Activated T-cell treated with anti-CD3 and anti-CD28 coated beads, Interleukin-2, amount 50 U/mL, for 24 hours (primary cell): Measurements from ENCODE around the gene HMGA1.

Source experiments
- DNase-seq: peaks from one replicate; pipeline ENCODE4 v3.0.0-alpha.2; 2020
- H3K27ac Mint-ChIP-seq: 2 replicates; pipeline ENCODE4 v1.8.0; 2020; ENCODE audit warnings: mild to moderate bottlenecking, mixed read lengths
- H3K27me3 Mint-ChIP-seq: 2 replicates; pipeline ENCODE4 v1.8.0; 2020; ENCODE audit warnings: mixed read lengths
- H3K36me3 Mint-ChIP-seq: 2 replicates; pipeline ENCODE4 v1.8.0; 2020; ENCODE audit warnings: low read depth, mixed read lengths
- H3K4me1 Mint-ChIP-seq: 2 replicates; pipeline ENCODE4 v1.8.0; 2020; ENCODE audit warnings: low read depth, mixed read lengths
- H3K4me3 Mint-ChIP-seq: 2 replicates; pipeline ENCODE4 v1.8.0; 2020; ENCODE audit warnings: mild to moderate bottlenecking, moderate library complexity, mixed read lengths
- H3K9me3 Mint-ChIP-seq: 2 replicates; pipeline ENCODE4 v1.8.0; 2020; ENCODE audit warnings: mixed read lengths

The HMGA1 gene

DNA sequence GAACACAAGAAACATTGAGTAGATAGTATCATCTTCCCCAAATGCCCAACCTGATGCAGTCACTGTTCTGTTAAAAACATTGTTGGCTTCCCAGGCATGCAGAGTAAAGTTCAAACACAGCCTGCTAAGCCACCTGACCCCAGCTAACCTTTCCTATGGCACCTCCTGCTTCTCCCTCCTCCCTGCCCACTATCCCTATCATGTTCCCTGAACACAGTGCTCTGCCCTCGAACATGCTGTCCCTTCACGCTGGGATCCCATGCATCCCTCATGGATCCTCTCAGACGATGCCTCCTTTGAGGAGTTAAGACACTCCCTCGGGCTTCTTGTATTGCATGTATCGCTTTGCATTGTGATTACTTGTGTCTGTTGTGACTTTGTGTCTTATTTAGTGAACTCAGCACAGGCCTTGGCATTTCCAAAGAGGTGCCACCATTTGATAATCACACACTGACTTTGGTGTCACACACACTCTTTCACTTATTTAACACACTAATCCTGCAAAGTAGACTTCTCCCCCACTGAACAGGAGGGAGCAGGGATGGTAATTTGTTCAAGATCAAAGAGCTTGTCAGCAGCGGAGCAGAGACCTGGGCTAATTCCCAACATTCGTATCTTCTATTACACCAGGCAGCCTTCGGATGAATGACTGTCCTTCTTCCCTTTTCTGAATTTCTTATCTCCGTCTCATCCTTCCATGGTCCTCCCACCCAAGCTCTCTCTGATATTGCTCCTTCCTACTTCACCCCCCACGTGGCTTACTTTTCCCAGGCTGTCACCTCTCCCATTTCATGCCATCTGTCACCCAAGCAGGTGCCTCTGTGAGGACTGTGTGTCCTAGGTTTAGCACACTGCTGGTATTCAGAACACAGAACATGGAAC, 40.4 kb downstream of the HMGA1 start:
- no peak overlapping the region for H3K27ac Mint-ChIP-seq
- H3K4me3 Mint-ChIP-seq: no peak overlapping the region
- H3K27me3 Mint-ChIP-seq: no peaks in the 10 kb centered on the region
- DNase-seq: no peak
- peaks cover 33% of the 10 kb centered on the region for H3K36me3 Mint-ChIP-seq
- no peaks in the 10 kb centered on the region for H3K9me3 Mint-ChIP-seq
- H3K4me1 Mint-ChIP-seq: peaks cover 9% of the 10 kb centered on the region

DNA sequence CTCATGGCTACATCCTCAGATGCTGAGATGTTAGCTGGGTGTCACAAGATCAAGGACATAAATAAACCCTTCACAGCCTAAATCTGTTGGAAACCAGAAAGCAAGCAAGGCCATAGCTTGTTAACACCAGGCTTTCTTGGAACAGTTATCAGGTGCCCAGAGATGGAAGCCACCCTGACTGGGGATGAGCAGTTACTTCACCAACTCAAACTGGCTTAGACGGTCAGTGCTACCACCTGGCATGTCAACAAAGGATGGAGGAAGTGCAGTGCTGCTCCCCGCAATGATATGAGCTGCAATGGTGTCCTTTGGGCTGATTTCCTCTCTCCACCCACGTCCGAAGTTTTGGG, 41.1 kb downstream of the HMGA1 start:
- Mint-ChIP-seq H3K9me3 (no peaks in the 10 kb centered on the region), H3K36me3 (peaks cover 39% of the 10 kb centered on the region), H3K4me1 (peaks cover 9% of the 10 kb centered on the region), H3K4me3 (no peak overlapping the region), H3K27ac (no peak overlapping the region), H3K27me3 (no peaks in the 10 kb centered on the region)
- DNase-seq: no peak

DNA sequence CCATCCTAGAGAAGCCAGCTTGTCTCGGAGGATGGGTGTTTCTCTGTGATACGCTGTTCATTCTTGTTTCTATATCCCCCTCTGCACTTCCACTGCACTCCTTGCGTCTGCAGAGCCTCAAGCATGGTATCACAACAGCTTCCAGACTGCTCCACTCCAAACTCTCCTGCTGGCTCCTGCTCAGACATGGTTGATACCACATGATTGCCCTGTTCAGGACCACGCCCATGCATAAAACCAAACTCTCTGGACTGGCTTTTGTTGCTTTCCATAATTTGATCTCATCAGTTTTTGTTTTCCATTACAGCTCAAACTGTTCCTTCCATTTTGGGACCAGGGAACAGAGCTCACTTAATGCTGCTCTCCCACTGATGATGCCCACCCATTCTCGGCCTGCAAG, 42.2 kb downstream of the HMGA1 start:
- H3K36me3 Mint-ChIP-seq: peaks cover 47% of the 10 kb centered on the region
- no peaks in the 10 kb centered on the region for H3K27me3 Mint-ChIP-seq
- H3K4me1 Mint-ChIP-seq: peaks cover 9% of the 10 kb centered on the region
- no peak overlapping the region for H3K4me3 Mint-ChIP-seq
- no peak for DNase-seq
- no peaks in the 10 kb centered on the region for H3K9me3 Mint-ChIP-seq
- H3K27ac Mint-ChIP-seq: no peak overlapping the region

DNA sequence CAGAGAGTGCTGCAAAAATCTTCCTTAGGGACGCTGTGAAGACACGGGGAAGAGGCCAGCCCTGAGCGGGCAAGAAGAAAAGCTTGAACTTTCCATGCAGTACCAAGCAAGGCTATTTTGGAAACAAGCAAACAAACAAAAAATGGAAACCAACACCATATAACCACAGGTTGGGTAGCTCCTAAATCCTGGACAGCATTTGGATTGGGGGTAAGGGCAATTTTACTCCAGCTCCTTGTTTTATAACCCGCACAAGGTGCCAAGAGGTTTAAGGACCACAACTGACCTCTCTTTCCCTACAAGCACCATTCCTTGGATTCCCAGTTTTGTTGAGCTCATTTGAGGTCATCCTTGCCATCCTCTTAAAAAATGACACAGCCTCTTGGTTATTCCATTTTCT, 43.5 kb downstream of the HMGA1 start:
- no peak overlapping the region for H3K27ac Mint-ChIP-seq
- peaks cover 7% of the 10 kb centered on the region for H3K4me1 Mint-ChIP-seq
- no peak overlapping the region for H3K4me3 Mint-ChIP-seq
- DNase-seq: no peak
- H3K9me3 Mint-ChIP-seq: no peaks in the 10 kb centered on the region
- peaks cover 60% of the 10 kb centered on the region for H3K36me3 Mint-ChIP-seq
- no peaks in the 10 kb centered on the region for H3K27me3 Mint-ChIP-seq

DNA sequence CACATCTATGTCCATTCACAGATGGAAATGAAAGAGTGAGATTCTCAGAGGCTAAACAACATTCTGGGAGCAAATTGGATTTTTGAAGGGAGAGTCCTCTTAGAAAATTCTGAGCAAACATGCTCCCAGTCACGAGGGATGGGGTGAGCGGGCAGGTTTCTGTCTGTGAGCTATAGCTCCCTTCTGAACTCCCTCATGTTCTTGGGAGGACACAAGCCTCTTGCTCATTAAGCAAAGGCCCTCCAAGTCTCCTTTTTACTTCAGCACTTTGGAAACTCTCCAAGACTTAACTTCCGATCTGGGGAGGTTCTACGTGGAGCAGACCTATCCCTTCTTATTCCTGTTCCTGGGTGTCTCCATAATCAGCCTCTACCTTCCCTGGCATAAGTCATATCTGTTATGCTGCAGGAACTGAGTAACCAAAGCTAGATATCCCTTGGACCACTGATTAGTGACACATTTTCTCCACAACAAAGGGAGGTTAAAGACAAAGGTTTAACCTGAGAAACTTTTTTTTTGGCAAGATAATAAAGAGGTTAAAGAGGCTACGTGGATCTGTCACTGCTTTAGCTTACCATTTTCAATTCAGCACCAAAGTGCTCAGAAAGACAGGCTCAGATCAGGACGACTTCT, 45.1 kb downstream of the HMGA1 start:
- no peak for DNase-seq
- Mint-ChIP-seq H3K9me3 (no peaks in the 10 kb centered on the region), H3K4me3 (no peak overlapping the region), H3K36me3 (peaks cover 70% of the 10 kb centered on the region), H3K27ac (no peak overlapping the region), H3K4me1 (peaks cover 1% of the 10 kb centered on the region), H3K27me3 (no peaks in the 10 kb centered on the region)

DNA sequence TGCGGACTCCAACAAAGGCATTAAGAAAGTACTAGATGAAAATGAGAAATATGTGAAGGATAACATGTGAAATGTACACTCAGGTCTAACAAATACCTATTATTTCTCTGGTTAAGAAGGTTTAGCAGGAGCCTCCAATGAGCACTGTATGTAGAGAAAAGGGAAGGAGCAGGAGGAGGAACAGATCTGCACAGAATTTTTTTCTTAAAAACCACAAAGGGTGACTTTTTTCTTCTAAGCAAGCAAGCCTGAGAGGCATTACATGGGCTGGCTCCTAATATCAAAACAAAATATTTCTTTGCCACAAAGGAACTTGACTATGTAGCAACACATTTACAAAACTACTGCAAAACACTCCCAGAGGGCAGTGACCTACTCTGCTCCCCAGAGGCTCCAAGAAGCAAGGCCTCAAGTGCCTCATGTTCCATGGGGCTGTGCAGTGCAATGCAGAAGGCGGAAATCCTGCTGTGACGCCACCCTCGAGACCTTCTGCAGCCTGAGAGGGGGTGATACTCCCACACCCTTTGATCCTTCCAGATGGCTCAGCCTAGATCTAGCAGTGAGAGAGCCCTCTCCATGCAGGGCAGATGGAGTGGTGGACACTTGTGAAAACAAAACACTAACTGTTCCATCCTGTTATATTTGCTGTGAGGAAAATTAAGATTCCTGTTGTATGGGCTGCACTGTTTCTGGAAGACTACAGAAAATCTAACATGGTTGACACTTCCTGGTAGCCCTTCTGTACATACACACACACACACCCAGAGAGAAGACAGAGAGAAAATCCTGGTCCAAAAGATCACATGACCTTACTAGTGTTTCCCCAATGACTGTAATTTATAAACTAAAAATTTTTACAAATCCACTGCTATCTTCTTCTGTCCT, 48.1 kb downstream of the HMGA1 start:
- Mint-ChIP-seq H3K9me3 (no peaks in the 10 kb centered on the region), H3K27me3 (no peaks in the 10 kb centered on the region), H3K27ac (no peak overlapping the region), H3K36me3 (peaks cover 86% of the 10 kb centered on the region), H3K4me3 (no peak overlapping the region), H3K4me1 (peaks cover 14% of the 10 kb centered on the region)
- no peak for DNase-seq

DNA sequence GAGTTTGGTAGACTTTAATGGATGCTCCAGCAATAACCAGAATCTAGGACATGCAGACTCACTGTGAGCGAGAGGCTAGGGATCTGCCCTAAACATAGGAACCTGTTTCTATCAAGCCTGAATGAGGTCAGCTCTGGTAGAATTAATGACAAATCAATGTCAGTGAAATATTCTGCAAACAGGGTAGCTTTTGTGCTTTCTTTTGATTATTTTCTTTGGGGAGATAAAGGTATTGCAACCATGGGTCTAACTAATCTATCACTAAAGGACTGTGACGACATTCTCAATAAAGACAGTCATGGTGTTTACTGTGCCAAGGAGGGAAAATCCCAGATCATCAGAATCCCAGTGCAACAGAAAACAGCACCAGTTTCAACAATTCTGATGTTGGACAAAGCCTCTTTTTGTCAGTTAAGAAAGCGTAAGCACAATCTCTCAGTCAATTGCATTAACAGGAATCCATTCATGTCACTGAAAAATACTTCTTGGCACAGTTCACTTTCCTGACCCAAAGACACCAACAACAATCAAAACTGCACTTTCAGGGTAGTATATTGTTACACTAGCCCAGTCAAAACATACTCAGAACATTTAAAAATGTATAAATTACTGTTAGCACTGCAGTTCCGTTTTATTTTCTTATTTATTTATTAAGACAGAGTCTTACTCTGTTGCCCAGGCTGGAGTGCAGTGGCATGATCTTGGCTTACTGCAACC, 48.9 kb downstream of the HMGA1 start:
- peaks cover 83% of the 10 kb centered on the region for H3K36me3 Mint-ChIP-seq
- no peaks in the 10 kb centered on the region for H3K9me3 Mint-ChIP-seq
- no peak overlapping the region for H3K4me3 Mint-ChIP-seq
- H3K27ac Mint-ChIP-seq: no peak overlapping the region
- H3K4me1 Mint-ChIP-seq: peaks cover 15% of the 10 kb centered on the region
- no peak for DNase-seq
- no peaks in the 10 kb centered on the region for H3K27me3 Mint-ChIP-seq

DNA sequence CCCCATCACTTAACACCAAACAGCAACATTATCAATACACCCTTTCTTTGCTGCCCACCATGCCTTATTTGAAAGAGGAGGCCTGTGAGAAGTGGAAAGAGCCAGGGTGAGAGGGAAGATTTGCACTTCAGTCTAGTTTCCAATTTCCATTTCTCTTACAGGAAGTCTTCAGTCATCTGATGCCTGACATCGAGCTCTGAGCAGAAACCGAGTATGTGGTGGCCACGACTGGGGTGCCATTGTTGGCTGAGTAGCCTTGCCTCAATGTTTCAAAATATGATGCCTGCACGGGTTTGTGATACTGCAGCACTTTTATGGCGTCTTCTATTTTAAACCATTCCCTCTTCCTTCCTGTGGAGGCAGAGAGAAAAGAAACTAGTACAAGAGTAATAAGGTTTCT, 51.9 kb downstream of the HMGA1 start:
- H3K4me1 Mint-ChIP-seq: peaks cover 15% of the 10 kb centered on the region
- H3K27me3 Mint-ChIP-seq: no peaks in the 10 kb centered on the region
- peaks cover 80% of the 10 kb centered on the region for H3K36me3 Mint-ChIP-seq
- no peaks in the 10 kb centered on the region for H3K9me3 Mint-ChIP-seq
- no peak for DNase-seq
- no peak overlapping the region for H3K4me3 Mint-ChIP-seq
- H3K27ac Mint-ChIP-seq: peak overlapping the region; percentile 73

DNA sequence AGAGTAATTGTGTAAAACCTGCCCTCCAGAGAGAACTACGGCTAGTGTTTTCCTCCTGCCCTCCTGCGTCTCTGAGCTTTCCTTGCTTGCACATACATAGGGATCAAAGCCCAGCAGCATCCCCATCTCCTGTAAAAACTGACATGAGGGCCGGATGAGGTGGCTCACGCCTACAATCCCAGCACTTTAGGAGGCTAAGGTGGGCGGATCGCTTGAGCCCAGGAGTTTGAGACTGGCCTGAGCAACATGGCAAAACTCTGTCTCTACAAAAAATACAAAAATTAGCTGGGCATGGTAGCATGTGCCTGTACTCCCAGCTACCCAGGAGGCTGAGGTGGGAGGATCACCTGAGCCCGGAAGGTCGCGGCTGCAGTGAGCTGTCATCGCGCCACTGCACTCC, 52.5 kb downstream of the HMGA1 start:
- H3K36me3 Mint-ChIP-seq: peaks cover 79% of the 10 kb centered on the region
- H3K4me3 Mint-ChIP-seq: no peak overlapping the region
- H3K27me3 Mint-ChIP-seq: no peaks in the 10 kb centered on the region
- no peak for DNase-seq
- H3K27ac Mint-ChIP-seq: peak overlapping the region; percentile 73
- H3K9me3 Mint-ChIP-seq: no peaks in the 10 kb centered on the region
- H3K4me1 Mint-ChIP-seq: peaks cover 15% of the 10 kb centered on the region

DNA sequence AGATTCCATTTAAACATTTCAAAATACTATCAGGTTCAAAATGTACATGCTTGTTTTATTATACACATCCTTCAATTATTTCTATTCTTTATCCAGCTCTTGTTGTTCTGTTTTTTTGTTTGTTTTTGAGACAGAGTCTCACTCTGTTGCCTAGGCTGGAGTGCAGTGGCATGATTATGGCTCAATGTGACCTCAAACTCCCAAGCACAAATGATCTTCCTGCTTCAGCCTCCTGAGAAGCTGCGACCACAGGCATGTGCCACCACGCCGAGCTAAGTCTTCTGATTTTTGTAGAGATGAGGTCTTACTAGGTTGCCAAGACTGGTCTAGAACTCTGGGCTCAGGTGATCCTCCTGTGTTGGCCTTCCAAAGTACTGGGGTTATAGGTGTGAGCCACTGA, 56.3 kb downstream of the HMGA1 start:
- Mint-ChIP-seq H3K4me3 (no peak overlapping the region), H3K27ac (no peak overlapping the region), H3K36me3 (peaks cover 68% of the 10 kb centered on the region), H3K27me3 (no peaks in the 10 kb centered on the region), H3K4me1 (peaks cover 25% of the 10 kb centered on the region), H3K9me3 (no peaks in the 10 kb centered on the region)
- DNase-seq: no peak

DNA sequence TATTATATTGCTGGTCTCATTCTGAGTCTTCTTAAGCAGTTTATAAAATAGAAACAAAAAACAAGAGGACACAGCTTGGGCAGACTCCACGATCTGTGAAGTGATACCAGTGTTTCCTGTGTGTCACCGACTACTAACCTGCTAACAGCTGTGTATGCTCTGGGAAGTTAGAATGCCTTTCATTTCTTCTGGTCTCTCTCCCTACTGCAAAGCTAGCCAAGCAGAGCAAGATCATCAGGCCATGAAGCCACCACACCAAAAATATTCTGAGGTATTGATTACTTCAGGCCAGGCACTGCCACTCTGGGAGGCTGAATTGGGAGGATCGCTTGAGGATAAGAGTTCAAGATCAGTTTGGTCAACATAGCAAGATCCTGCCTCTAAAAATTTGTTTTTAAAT, 59.0 kb downstream of the HMGA1 start:
- Mint-ChIP-seq H3K4me1 (peaks cover 11% of the 10 kb centered on the region), H3K9me3 (no peaks in the 10 kb centered on the region), H3K4me3 (no peak overlapping the region), H3K36me3 (peaks cover 53% of the 10 kb centered on the region), H3K27ac (peak overlapping the region; percentile 41), H3K27me3 (no peaks in the 10 kb centered on the region)
- no peak for DNase-seq
